AG09319 (cell line): ENCODE results near the gene PKMYT1.

Source experiments
- DNase-seq: peaks from one replicate; pipeline ENCODE4 v3.0.0-alpha.2; 2010; ENCODE audit warnings: low read depth; ENCODE audit errors: extremely low read depth
- CTCF ChIP-seq: IDR thresholded peaks from 2 replicates; pipeline ENCODE4 v1.5.1; 2011; ENCODE audit warnings: low read depth, mild to moderate bottlenecking, inconsistent platforms, low read length, moderate library complexity

The PKMYT1 gene

GRCh38 chr16:2990891-2991290 is 10.6 kb upstream of the PKMYT1 start:
- TF ChIP-seq CTCF: no peak
- DNase-seq: no peak

GRCh38 chr16:2988590-2989099 is 8.4 kb upstream of the PKMYT1 start:
- DNase-seq: no peak
- no peak for TF ChIP-seq CTCF

DNA sequence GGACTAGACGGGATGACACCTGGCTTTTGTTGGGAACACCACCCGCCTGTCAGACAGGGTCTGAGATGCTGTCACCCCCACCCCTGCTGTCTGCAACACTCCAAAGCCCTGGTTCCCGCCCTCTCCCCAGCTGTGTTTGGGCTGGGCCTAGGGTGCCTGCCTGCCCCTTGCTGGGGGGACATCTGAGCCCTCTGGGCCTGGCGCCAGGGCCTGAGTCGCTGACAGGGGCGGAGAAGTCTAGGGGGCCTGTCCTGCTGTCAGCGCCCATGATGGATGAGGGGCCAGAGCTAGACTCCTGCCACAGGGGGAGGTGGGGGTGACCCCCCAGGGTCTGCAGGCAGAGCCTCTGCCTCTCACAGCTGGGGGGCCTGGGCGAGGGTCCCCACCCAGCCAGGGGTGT is 7.6 kb upstream of the PKMYT1 start:
- TF ChIP-seq CTCF: no peak

DNA sequence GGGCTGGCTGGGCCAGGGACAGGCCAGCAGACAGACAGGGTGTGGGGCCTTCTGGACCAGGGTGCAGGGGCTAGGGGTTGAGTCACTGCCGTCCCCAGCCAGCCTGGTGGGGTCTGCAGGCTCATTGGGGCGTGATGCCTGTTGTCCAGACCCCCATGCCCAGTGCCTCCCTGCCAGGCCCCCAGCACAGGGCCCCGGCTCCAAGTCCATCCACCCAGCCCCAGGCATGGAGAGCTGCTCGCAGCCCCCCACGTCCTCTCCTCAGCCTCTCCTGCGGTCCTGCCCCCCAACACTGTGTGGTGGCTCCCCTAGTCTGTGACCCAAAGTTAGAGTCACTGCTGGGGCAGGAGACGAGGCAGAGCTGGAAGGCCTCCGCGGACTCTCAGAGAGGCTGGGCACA is 7.0 kb upstream of the PKMYT1 start:
- TF ChIP-seq CTCF: no peak
- no peak for DNase-seq

More for the DNA sequence above, 7.6 kb upstream of the PKMYT1 start:
- no peak for DNase-seq

GRCh38 chr16:2986623-2987188 is 6.5 kb upstream of the PKMYT1 start:
- TF ChIP-seq CTCF: no peak
- no peak for DNase-seq

DNA sequence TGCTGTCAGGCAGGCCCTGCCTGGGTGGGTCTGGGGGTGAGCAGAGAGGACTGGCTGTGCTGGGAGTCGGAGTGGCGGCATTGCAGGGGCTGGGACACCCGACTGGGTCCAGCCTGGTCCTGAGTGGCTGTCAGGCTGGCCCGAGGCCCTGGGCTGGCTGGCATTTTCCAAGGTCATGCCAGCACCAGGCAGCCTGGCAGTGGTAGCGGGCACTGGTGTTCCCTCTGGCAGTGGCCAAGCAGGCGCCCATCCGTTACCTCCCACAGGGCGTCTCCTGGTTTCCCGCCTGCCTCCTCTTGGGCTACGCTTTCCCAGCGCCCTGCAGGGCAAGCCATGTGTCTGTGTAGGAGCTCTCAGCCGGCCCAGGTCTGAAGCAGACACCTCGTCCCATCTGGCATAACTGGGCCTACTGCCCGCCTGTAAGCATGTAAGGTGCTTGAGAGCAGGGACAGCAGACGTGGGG is 5.7 kb upstream of the PKMYT1 start:
- TF ChIP-seq CTCF: no peak
- DNase-seq: no peak

- TF ChIP-seq CTCF: no peak
- DNase-seq: no peak
These were observed 5.2 kb upstream of the PKMYT1 start for GRCh38 chr16:2985462-2985861.
